Tongue (tissue), 2 donors: ENCODE measurements around the gene RECK. TPM values are rescaled to one million over a fixed set of nuclear protein-coding genes. Genes with fewer than 3 reads are reported as not detected.

Source experiments
- DNase-seq: peaks from one replicate; pipeline ENCODE4 v3.0.0-alpha.2; 2015
- total RNA-seq: library from RNA; depleted of rRNA; stranded (reverse); fragments of >200 nt; gene quantifications from one replicate; pipeline ENCODE4 v1.2.3, GENCODE V29; 2014

The RECK gene
- total RNA-seq, 1 donor from 2014 or later: 22.9 TPM

- no peak for DNase-seq
Measured at GRCh38 chr9:36138496-36138895, 101.8 kb downstream of the RECK start.

GRCh38 chr9:36138901-36139300 lies 102.2 kb downstream of the RECK start:
- no peak for DNase-seq

GRCh38 chr9:36140086-36141084 lies 103.7 kb downstream of the RECK start:
- DNase-seq: no peak

GRCh38 chr9:36141288-36141687 lies 104.6 kb downstream of the RECK start:
- peak; percentile 51 for DNase-seq

GRCh38 chr9:36141761-36142160 lies 105.0 kb downstream of the RECK start:
- DNase-seq: no peak

GRCh38 chr9:36142510-36143244 lies 106.0 kb downstream of the RECK start:
- no peak for DNase-seq

- no peak for DNase-seq
Measured at GRCh38 chr9:36143245-36143641, 106.5 kb downstream of the RECK start.

- DNase-seq: no peak
Measured at GRCh38 chr9:36144309-36145232, 107.9 kb downstream of the RECK start.

- no peak for DNase-seq
Measured at GRCh38 chr9:36145970-36146369, 109.3 kb downstream of the RECK start.

- no peak for DNase-seq
Measured at GRCh38 chr9:36146651-36147050, 109.9 kb downstream of the RECK start.

GRCh38 chr9:36147441-36148175 lies 110.9 kb downstream of the RECK start:
- DNase-seq: no peak

- peak; percentile 85 for DNase-seq
Measured at GRCh38 chr9:36148311-36149051, 111.8 kb downstream of the RECK start.

GRCh38 chr9:36149197-36149596 lies 112.5 kb downstream of the RECK start:
- no peak for DNase-seq

- no peak for DNase-seq
Measured at GRCh38 chr9:36150574-36151315, 114.0 kb downstream of the RECK start.

GRCh38 chr9:36151316-36152210 lies 114.8 kb downstream of the RECK start:
- no peak for DNase-seq

GRCh38 chr9:36152741-36153438 lies 116.2 kb downstream of the RECK start:
- no peak for DNase-seq

- DNase-seq: no peak
Measured at GRCh38 chr9:36153746-36154145, 117.0 kb downstream of the RECK start.

- DNase-seq: peak; percentile 73
Measured at GRCh38 chr9:36154331-36154952, 117.7 kb downstream of the RECK start.
